Transverse colon (tissue), 4 donors: ENCODE results near the gene TADA2B. TPM values are rescaled to one million over a fixed set of nuclear protein-coding genes. Genes with fewer than 3 reads are reported as not detected.

Experiments used
- DNase-seq: peaks from one replicate; pipeline ENCODE4 v3.0.0-alpha.2; 2019
- H3K27ac ChIP-seq, 4 donors: fragments of 200-600 bp; sonication (generic); 2 replicates each; pipeline ENCODE4 v1.5.1; 2016 to 2018; ENCODE audit warnings: inconsistent platforms in 4 of 4
- H3K27me3 ChIP-seq: fragments of 200-600 bp; sonication (generic); 2 replicates; pipeline ENCODE4 v1.5.1; 2017; ENCODE audit warnings: inconsistent platforms
- H3K36me3 ChIP-seq, 4 donors: fragments of 200-600 bp; sonication (generic); 2 replicates each; pipeline ENCODE4 v1.5.1; 2017 to 2019; ENCODE audit warnings: inconsistent platforms in 4 of 4
- H3K4me1 ChIP-seq, 4 donors: fragments of 200-600 bp; sonication (generic); 2 replicates each; pipeline ENCODE4 v1.5.1; 2017 to 2020; ENCODE audit warnings: inconsistent platforms in 4 of 4
- H3K4me3 ChIP-seq, 4 donors: fragments of 200-600 bp; sonication (generic); 1 replicate in 1 of 4; 2 replicates in 3 of 4; pipeline versions ENCODE4 v1.5.1 to v1.6.1; 2017 to 2019; ENCODE audit warnings: inconsistent platforms in 4 of 4
- H3K9me3 ChIP-seq, 2 donors: fragments of 200-600 bp; sonication (generic); 2 replicates each; pipeline ENCODE4 v1.5.1; 2017 to 2019; ENCODE audit warnings: inconsistent platforms in 2 of 2
- CTCF ChIP-seq, 5 experiments: fragments of 200-600 bp in 3 of 5; fragments of 450-650 bp in 2 of 5; sonication (generic) in 3 of 5; IDR thresholded peaks; 1 replicate in 2 of 5; 2 replicates in 3 of 5; pipeline ENCODE4 v1.5.1; 2016 to 2017; ENCODE audit warnings: antibody characterized with exemption in 5 of 5, inconsistent platforms in 3 of 5, mild to moderate bottlenecking in 2 of 5, moderate library complexity in 1 of 5
- EP300 ChIP-seq: sonication (generic); formaldehyde crosslinking; IDR thresholded peaks from one replicate; pipeline ENCODE4 v1.6.1; 2017; ENCODE audit warnings: antibody characterized with exemption, low read depth
- POLR2A ChIP-seq: fragments of 450-650 bp; IDR thresholded peaks from one replicate; pipeline ENCODE4 v1.6.1; 2016; ENCODE audit warnings: antibody characterized with exemption, mild to moderate bottlenecking, moderate library complexity
- POLR2AphosphoS5 ChIP-seq, 3 donors: sonication (generic); formaldehyde crosslinking; IDR thresholded peaks; one replicate each; pipeline ENCODE4 v1.6.1; 2016; ENCODE audit warnings: antibody characterized with exemption in 3 of 3
- WGBS, 2 donors: methylation state at CpG; one replicate each; pipeline ENCODE4 v1.1.5; 2018; ENCODE audit warnings: low coverage in 1 of 2; 5-methylcytosine and 5-hydroxymethylcytosine counted together
- in situ Hi-C, 4 donors: fragments of 200-750 bp; cut with MboI; loops; one replicate each; pipeline versions ENCODE4 v1.15.0 to v1.15.1; 2017; ENCODE audit warnings: low sequenced_read_pairs in 3 of 4, low pct_ligation_motif_present in 1 of 4, low pct_unique_long_range_greater_than_20kb in 1 of 4
- intact Hi-C: fragments of 100-400 bp; cut with DNase I; formaldehyde crosslinking; loops from one replicate; pipeline ENCODE4 v1.15.1; 2023; ENCODE audit warnings: low total_unique reads
- total RNA-seq, 4 donors: library from RNA; depleted of rRNA; stranded (reverse); fragments of >200 nt; gene quantifications; one replicate each; pipeline ENCODE4 v1.1.0, GENCODE V29; 2016

TADA2B gene
- total RNA-seq, 4 donors from 2014 or later: 18.7 to 31.8 (median 27.4) TPM

GRCh38 chr4:7007142-7007907 is 35.8 kb upstream of the TADA2B start:
- 70 to 79% methylated on average over 5 to 12 of the region's 12 CpGs for WGBS, 2 donors
- in situ Hi-C loops: no loop called here
- no peak for DNase-seq
- Histone ChIP-seq H3K4me3 (no peak overlapping the region), H3K9me3 (no peaks in the 10 kb centered on the region), H3K36me3 (peaks cover 0 to 36% (median 6%) of the 10 kb centered on the region in 4 donors), H3K27me3 (no peaks in the 10 kb centered on the region), H3K27ac (no peak overlapping the region), H3K4me1 (no peaks in the 10 kb centered on the region)
- TF ChIP-seq POLR2A (no peak), POLR2AphosphoS5 (IDR thresholded peaks at IDR 0.05) (no peak), EP300 (no peak), CTCF (IDR thresholded peaks at IDR 0.05) (no peak)
- intact Hi-C loops: no loop called here

GRCh38 chr4:7007944-7008343 is 35.2 kb upstream of the TADA2B start:
- DNase-seq: no peak
- TF ChIP-seq POLR2AphosphoS5 (IDR thresholded peaks at IDR 0.05): no peak
- TF ChIP-seq EP300: no peak
- TF ChIP-seq CTCF (IDR thresholded peaks at IDR 0.05): no peak
- TF ChIP-seq POLR2A: no peak
- no peak overlapping the region for H3K4me3 ChIP-seq
- intact Hi-C loops (no loop called here), in situ Hi-C loops (no loop called here)
- no peaks in the 10 kb centered on the region for H3K27me3 ChIP-seq
- H3K36me3 ChIP-seq: peaks cover 0 to 36% (median 6%) of the 10 kb centered on the region in 4 donors
- H3K4me1 ChIP-seq: no peaks in the 10 kb centered on the region
- H3K27ac ChIP-seq: no peak overlapping the region
- no peaks in the 10 kb centered on the region for H3K9me3 ChIP-seq
- 59% methylated on average over 2 of the region's 2 CpGs; no CpG with 5 or more reads in 1 of the 2 donors for WGBS, 2 donors

- no peak for DNase-seq
- 85 to 90% methylated on average over 4 to 5 of the region's 5 CpGs for WGBS, 2 donors
- in situ Hi-C loops: no loop called here
- Histone ChIP-seq H3K4me3 (no peak overlapping the region), H3K36me3 (peaks cover 0 to 39% (median 11%) of the 10 kb centered on the region in 4 donors), H3K9me3 (no peaks in the 10 kb centered on the region), H3K4me1 (no peaks in the 10 kb centered on the region), H3K27me3 (no peaks in the 10 kb centered on the region), H3K27ac (no peak overlapping the region)
- intact Hi-C loops: no loop called here
- TF ChIP-seq EP300 (no peak), CTCF (IDR thresholded peaks at IDR 0.05) (no peak), POLR2A (no peak), POLR2AphosphoS5 (IDR thresholded peaks at IDR 0.05) (no peak)
Measured at GRCh38 chr4:7009564-7009963, 33.6 kb upstream of the TADA2B start.

- TF ChIP-seq POLR2AphosphoS5 (IDR thresholded peaks at IDR 0.05): no peak
- TF ChIP-seq CTCF (IDR thresholded peaks at IDR 0.05): no peak
- no peak for TF ChIP-seq POLR2A
- no peak for TF ChIP-seq EP300
- no peak overlapping the region for H3K27ac ChIP-seq
- DNase-seq: no peak
- no peaks in the 10 kb centered on the region for H3K4me1 ChIP-seq
- intact Hi-C loops (no loop called here), in situ Hi-C loops (no loop called here)
- no peaks in the 10 kb centered on the region for H3K9me3 ChIP-seq
- H3K36me3 ChIP-seq: peaks cover 0 to 44% (median 16%) of the 10 kb centered on the region in 4 donors
- WGBS, 2 donors: 82 to 100% methylated on average over 2 to 11 of the region's 11 CpGs
- no peaks in the 10 kb centered on the region for H3K27me3 ChIP-seq
- no peak overlapping the region for H3K4me3 ChIP-seq
Measured at GRCh38 chr4:7013175-7013574, 30.0 kb upstream of the TADA2B start.
